NCI-H1694 treated with DMSO at 0.1 percent for 48 hours (cell line): ENCODE results near the gene SMCHD1.
A peak's percentile ranks its signal among the peaks of the same experiment; 100 is the strongest.

Source experiments
- DNase-seq: peaks from one replicate; lab custom pipeline; 2025; lab: John Stamatoyannopoulos, UW

Gene SMCHD1

GRCh38 chr18:2655178-2655953 is at the start of gene SMCHD1:
SMCHD1 (plus strand) TSS chr18:2655726; CDS start chr18:2656076, 350 bp downstream.
- DNase-seq: peak; percentile 46

GRCh38 chr18:2606335-2606734 is 49.2 kb upstream of the SMCHD1 start:
- no peak for DNase-seq

GRCh38 chr18:2609604-2610003 is 45.9 kb upstream of the SMCHD1 start:
- DNase-seq: no peak

DNA sequence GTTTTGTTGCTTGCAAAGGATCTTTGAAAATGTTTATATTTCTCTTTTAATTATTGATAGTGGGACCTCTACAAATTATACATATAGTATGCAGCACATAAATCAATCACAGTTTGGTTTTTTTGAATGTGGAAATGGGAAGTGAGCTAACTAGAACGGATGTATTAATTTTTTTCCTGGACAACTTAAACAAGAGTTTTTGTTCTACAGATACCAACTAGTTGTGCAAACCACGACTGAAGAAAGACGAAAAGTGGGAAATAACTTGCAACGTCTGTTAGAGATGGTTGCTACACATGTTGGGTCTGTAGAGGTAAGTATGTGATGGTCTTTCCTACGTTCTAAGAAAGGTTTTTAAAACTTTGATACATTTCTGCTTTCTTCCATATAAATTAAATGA is 45.0 kb upstream of the SMCHD1 start:
- no peak for DNase-seq

DNA sequence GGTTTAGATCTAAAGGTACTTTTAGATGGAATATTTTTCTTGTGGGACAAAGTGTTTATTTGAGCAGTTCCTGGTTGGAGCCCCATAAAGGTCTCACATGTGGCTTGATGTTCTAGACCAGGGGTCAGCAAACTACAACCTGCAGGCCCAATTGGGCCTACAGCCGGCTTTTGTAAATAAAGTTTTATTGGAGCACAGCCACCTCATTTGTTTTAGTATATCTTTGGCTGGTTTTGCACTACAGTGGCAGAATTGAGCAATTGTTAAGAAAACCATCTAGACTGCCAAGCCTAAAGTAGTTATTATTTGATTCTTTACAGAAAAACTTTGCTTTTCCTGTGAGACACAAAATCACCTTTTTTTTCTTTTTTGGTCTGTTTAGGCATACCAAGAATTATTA is 42.5 kb upstream of the SMCHD1 start:
- DNase-seq: no peak

DNA sequence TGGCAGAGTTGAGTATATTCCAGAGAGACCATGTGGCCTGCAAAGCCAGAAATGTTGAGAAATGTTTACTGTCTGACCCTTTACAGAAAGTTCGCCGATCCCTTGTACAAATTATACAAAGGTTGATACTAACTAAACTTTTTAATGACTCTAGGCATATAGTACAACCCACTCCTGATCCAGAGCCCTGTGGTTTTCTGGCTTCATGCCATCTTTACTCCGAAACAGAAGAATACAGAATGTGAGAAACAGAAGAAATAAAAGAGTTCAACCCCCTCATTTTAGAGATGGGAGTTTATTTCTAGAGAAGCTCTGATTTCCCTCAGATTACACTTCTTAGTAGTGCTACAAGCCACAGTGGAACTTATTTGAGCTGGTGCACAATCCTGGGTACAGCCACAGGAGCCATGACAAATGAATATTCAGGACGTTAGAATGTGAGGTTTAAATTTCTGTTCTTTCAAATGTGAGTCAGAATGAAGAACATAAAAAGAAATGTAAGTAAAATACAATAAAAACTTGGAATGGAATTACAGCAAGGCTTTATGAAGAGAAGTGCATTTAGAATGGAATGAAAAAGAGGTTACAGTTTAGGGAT is 38.0 kb upstream of the SMCHD1 start:
- no peak for DNase-seq

DNA sequence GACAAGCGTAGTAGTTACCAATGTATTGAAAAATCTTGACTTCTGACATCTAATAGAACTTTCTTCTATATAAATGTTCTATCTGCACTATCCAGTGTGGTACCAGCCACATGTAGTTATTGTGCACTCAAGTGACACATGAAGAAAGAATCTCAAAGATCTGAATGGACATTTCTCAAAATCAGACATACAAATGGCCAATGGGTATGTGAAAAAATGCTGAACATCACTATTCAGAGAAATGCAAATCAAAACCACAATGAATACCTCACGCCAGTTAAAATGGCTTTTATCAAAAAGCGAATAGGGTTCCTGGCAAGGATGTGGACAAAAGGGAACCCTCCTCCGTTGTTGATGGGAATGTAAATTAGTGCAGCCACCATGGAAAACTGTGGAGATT is 37.5 kb upstream of the SMCHD1 start:
- DNase-seq: no peak

GRCh38 chr18:2625217-2625616 is 30.3 kb upstream of the SMCHD1 start:
- no peak for DNase-seq

DNA sequence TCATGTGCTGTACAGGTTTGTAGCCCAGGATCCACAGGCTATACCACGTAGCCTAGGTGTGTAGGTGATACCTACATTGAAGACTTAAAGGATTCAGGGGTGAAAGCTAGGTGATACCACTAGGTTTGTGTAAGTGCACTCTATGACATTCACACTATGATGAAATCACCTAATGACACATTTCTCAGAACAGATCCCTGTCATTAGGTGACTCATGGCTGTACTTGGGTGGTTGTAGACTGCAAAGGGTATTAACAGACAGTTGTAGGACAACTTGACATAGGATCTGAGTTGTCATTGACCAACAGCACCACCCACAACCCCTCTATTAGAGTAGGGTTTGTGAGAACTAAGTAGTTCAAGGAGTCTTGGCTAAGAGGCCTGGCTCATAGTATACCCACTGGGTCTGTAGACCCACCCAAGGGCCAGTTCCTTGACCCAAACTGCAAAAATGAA is 27.7 kb upstream of the SMCHD1 start:
- DNase-seq: no peak

- DNase-seq: no peak
Measured at GRCh38 chr18:2629003-2629402, 26.5 kb upstream of the SMCHD1 start.

DNA sequence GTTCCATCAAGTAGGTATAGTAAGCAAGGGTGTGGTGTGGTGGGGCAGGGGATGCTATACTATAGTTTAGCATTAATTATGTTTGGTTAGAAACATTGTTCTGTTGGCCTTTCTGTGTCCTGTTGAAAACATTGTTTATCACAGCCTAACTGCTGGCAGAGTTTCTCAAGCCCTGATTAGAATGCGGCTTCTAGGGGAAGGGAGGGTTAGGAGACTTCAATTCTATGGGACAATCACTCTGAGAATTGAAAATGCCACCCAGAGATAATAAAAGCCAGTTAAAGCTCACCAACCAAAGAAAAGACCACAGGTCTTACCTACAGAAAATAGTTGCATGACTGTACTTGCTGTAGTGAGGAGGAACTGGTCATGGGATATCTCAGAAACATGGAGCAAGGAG is 19.9 kb upstream of the SMCHD1 start:
- DNase-seq: no peak

GRCh38 chr18:2636126-2636631 is 19.3 kb upstream of the SMCHD1 start:
- no peak for DNase-seq

GRCh38 chr18:2641638-2642037 is 13.9 kb upstream of the SMCHD1 start:
- DNase-seq: no peak

GRCh38 chr18:2642771-2643170 is 12.8 kb upstream of the SMCHD1 start:
- no peak for DNase-seq

- DNase-seq: no peak
Measured at GRCh38 chr18:2644535-2644934, 11.0 kb upstream of the SMCHD1 start.

DNA sequence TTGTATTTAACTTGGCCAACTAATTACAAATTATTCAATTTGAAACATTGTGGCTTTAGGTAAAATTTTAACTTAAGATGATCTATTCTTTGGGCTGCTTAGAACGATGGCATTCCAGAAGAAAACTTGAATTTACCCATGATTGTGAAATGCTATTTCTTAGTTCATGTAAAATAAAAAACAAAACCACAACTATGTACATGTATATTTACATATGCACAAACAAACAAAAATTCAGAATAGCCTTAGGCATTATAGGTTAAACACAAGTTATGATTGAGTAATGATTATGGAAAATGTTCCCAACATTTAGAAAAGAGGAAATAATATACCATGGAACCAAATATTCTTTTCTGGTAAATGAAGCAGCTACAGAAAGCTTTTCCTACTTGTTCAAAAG is 3.5 kb upstream of the SMCHD1 start:
- no peak for DNase-seq

DNA sequence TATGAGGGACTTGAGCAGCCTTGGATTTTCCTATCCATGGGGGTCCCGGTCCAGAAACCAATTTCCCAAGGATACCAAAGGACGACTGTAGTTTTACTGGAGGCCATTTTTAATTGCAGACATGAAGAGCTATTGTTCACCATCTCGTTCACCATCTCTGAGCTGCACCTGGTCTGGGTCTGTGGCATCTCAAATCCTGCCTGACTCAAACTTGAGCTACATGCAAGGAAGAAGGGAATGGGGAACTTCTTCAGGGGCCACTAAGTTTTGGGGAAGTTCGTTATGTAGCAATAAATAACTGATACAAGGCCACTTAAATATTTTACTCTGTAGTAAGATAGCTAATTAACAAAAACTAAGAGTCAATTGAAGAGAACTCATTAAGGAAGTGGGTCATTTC is 2.1 kb upstream of the SMCHD1 start:
- no peak for DNase-seq

GRCh38 chr18:2654169-2654927 is 1.2 kb upstream of the SMCHD1 start:
- DNase-seq: no peak

- no peak for DNase-seq
Measured at GRCh38 chr18:2654928-2655177, 673 bp upstream of the SMCHD1 start.

DNA sequence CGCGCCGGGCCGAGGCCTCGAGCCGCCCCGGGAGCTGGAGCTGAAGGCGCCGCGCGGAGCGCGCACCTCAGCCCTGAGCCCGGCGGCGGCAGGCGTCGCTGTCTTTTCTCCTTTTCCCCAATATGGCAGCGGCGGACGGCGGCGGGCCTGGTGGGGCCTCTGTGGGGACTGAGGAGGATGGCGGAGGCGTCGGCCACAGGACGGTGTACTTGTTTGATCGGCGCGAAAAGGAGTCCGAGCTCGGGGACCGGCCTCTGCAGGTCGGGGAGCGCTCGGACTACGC is 369 bp downstream of the SMCHD1 start:
- no peak for DNase-seq

- DNase-seq: no peak
Measured at GRCh38 chr18:2656237-2656980, 883 bp downstream of the SMCHD1 start.

- no peak for DNase-seq
Measured at GRCh38 chr18:2656981-2657512, 1.5 kb downstream of the SMCHD1 start.
